HTERT RPE-1 (cell line): ENCODE measurements around the gene TNFRSF14.

Experiments
- in situ Hi-C: fragments of 300-500 bp; cut with MboI; formaldehyde crosslinking; loops from 4 replicates; pipeline ENCODE4 v1.14.3; 2020; ENCODE audit warnings: low sequenced_read_pairs

TNFRSF14 gene

GRCh38 chr1:2611621-2612437, 55.7 kb downstream of the TNFRSF14 start:
- in situ Hi-C loops, result no loop called here

- in situ Hi-C loops, result no loop called here
Observed at GRCh38 chr1:2612591-2613365, 56.6 kb downstream of the TNFRSF14 start.
